H1 (cell line): Measurements from ENCODE around the gene EPB41L2.

Source experiments
- CBX8 ChIP-seq: fragments of 300-800, 300-1000 bp; sonication (generic); IDR thresholded peaks from 2 replicates; pipeline ENCODE4 v1.7.1; 2016; ENCODE audit warnings: low read depth, low read length, borderline replicate concordance
- CTCF ChIP-seq, 3 experiments: IDR thresholded peaks; 1 replicate in 2 of 3; 2 replicates in 1 of 3; pipeline versions ENCODE4 v1.5.1 to v1.6.1; 2011; ENCODE audit warnings: low read length in 3 of 3, mild to moderate bottlenecking in 3 of 3, inconsistent platforms in 2 of 3, low read depth in 1 of 3, moderate library complexity in 1 of 3; ENCODE audit not compliant: insufficient read depth in 1 of 3; ENCODE audit errors: control extremely low read depth in 1 of 3
- EP300 ChIP-seq, 2 experiments: IDR thresholded peaks; 1 replicate in 1 of 2; 2 replicates in 1 of 2; pipeline ENCODE4 v1.6.1; 2011 to 2012; ENCODE audit warnings: low read depth in 2 of 2, low read length in 2 of 2, mild to moderate bottlenecking in 2 of 2, borderline replicate concordance in 1 of 2, inconsistent platforms in 1 of 2, moderate library complexity in 1 of 2
- NRF1 ChIP-seq: IDR thresholded peaks from 2 replicates; pipeline ENCODE4 v1.6.1; 2011; ENCODE audit warnings: mild to moderate bottlenecking, low read depth, low read length, improper control_type of control experiment
- POLR2A ChIP-seq, 2 experiments: IDR thresholded peaks; 1 replicate in 1 of 2; 2 replicates in 1 of 2; pipeline ENCODE4 v1.6.1; 2011; ENCODE audit warnings: low read depth in 2 of 2, low read length in 2 of 2, mild to moderate bottlenecking in 2 of 2; ENCODE audit errors: control extremely low read depth in 1 of 2
- POLR2AphosphoS5 ChIP-seq: IDR thresholded peaks from 2 replicates; pipeline ENCODE4 v1.6.1; 2011; ENCODE audit warnings: low read depth, low read length
- RFX5 ChIP-seq: IDR thresholded peaks from 2 replicates; pipeline ENCODE4 v1.6.1; 2011; ENCODE audit warnings: low read depth, low read length, improper control_type of control experiment, borderline replicate concordance
- TCF12 ChIP-seq: IDR thresholded peaks from 2 replicates; pipeline ENCODE4 v1.6.1; 2011; ENCODE audit warnings: low read depth, mild to moderate bottlenecking, low read length

GRCh38 chr6:131004936-131005335, 58.1 kb downstream of the EPB41L2 start:
- no peak for TF ChIP-seq RFX5
- no peak for TF ChIP-seq POLR2A (IDR thresholded peaks at IDR 0.05; ENCODE audit: control extremely low read depth in 1 of 2, low read depth in 2 of 2, low read length in 2 of 2)
- no peak for TF ChIP-seq TCF12
- no peak for TF ChIP-seq CTCF (IDR thresholded peaks at IDR 0.05; ENCODE audit: control extremely low read depth in 1 of 3, insufficient read depth in 1 of 3, low read depth in 1 of 3, low read length in 3 of 3)
- no peak for TF ChIP-seq NRF1
- no peak for TF ChIP-seq EP300 (IDR thresholded peaks at IDR 0.05; ENCODE audit: borderline replicate concordance in 1 of 2, low read depth in 2 of 2, low read length in 2 of 2)
- TF ChIP-seq CBX8, result no peak
- no peak for TF ChIP-seq POLR2AphosphoS5
